HG03139 (cell line): ENCODE measurements around the gene BARHL2.

Experiments used
- ATAC-seq: cut with Tn5 transposase; IDR thresholded peaks from one replicate; pipeline ENCODE4 v1.9.1; 2021; ENCODE audit not compliant: unreplicated experiment

The BARHL2 gene

DNA sequence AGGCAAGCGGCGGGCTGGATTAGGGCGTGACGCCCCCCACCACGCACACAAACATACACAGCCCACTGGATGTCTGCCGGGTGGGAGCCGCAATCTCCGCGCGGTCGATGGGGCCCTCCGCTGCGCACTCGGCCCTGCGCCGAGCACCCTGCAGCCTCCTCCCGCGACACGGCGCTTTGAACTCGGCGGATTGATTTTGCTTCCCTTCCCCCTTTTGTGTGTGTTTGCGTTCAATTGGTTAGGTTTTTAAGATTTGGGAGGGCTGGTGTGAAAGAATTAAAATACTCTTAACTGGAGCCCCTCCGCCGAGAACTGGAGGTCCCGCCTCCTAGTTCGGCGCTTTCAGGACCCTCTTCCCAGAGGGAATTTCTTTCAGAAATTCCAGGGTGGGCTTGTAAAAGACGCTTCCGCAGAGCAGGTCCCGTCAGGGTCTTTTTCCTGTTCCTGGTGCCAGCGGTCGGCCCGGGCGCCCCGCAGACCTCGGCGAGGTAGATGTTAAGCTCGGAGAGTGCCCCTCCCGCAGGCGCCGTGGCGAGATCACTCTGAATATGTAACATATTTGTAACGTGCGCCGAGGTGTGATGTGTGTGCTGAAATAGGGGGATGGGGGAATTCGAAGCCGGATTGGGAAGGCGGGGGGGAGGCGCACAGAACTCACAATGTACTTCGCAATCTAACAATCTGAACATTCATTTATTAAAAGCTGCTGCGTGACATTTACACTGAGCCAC lies 8.0 kb upstream of the BARHL2 start:
- ATAC-seq, result no peak

DNA sequence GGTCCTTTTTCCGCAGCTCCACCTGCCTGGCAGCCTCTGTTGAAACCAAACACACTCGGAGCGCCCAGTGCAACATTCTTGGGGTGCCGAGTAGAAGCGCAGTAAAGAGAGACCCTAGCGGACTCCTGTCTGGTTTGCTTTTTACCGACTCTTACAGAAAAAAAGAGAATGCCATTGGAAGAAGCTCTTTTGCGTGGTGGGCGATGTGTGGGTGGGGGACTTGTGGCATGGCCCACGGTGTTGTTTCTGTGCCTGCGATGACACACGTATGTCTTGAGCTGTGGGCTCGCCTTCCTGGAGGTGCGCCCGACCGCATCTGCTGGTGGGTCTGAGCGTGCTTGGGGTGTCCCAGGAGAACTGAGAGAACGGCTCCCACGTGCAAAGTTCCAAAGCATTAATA lies 7.3 kb upstream of the BARHL2 start:
- no peak for ATAC-seq

DNA sequence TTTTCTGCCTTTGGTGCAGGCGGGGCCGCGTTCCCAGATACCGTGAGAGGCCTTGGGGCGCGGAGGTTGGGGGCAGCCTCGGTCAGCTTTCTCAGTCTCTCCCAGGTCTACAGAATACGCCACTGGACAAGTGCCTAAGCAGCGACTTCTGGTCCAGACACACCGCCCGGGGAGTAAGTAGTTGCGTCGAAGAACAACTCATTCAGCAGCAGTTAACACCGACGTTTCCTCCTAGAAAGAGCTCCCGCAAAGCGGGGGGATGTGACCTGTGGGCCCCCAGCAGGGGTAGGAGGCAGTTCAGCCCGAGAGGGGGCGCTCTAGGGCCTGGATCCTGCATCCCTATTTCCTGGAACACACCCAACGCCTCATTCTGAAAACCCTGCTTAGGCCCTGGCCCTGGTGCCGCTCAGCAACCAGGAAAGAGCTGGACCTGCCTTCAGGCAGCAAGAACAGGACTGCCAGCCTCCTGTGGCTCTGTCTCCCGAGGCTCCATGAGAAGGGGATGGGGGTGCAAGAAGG lies 6.5 kb upstream of the BARHL2 start:
- ATAC-seq, result no peak

DNA sequence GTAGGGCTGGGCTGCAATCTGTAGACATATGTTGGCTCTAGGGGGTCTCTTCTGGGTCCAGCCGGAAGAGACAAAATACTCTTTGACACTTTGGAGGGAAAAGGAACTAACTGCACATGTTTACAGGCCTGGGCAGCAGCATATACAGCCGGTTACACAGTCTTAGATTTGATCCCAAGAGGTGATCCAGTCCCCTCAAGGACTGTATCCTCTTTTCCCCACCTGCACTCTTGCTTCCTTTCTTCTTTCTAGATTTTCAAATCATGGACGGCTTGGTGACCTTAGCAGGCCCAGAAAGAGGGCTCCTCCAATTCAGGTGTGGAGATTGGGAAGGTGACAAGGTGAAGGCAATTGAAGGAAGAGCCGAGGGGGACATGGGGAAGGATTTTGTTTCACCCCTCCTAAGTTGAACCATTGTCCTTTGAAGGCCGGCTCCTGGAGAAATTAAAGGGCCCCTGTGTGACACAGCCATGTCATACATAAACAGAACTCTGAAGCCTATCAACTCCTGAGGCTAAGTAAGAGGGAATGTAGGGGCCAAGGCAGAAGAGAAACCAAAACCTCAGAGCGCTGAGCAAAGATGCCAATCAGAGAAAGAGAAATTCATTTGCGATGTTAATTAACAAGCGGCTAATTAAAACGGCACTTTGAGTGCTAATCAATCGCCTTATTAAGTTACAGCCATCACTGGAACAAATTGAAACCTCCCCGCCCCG lies 5.9 kb upstream of the BARHL2 start:
- no peak for ATAC-seq

DNA sequence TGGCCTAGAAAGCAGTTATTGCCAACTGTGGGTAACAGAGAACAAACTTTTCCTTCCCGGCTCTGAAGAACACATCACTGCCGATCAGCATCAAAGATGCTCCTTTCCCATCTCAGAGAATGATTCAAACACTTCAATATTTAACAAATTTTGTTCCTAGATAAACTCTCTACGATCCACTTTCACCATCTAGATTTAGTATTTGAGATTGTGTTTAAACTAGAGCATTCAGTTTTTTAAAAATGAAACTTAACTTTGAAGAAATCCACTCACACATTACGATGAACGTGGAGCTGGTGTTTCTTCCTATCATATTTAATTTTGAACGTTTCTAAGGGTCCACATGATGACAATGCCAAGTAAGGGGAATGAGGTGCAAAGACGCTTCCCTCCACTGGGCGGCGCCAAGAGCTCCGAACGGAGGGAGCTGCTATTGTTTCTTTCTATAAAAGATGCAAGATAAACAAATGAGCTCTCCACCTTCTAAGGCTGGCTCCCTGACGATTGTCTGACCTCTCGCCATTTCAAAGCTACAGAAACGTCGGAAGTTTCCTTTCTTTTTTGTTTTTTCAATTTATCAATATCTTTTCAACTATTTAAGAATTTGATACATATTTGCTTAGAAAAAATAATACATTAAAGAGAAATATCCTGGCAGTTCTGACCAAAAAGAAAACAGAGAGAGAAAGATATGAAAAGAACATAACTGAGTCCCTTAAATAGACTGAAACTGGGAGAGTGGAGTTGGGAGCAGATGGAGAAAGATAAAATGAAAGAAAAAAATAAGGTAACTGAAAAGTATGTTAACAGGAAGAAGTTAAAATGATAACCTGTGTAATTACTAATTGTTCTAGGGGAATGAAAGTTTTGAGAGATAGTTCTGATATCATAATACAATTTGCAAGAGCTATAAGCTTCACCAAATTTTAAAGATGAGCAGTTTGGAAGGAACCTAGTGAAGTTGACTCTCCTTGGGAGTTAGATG lies 4.4 kb upstream of the BARHL2 start:
- ATAC-seq, result no peak

DNA sequence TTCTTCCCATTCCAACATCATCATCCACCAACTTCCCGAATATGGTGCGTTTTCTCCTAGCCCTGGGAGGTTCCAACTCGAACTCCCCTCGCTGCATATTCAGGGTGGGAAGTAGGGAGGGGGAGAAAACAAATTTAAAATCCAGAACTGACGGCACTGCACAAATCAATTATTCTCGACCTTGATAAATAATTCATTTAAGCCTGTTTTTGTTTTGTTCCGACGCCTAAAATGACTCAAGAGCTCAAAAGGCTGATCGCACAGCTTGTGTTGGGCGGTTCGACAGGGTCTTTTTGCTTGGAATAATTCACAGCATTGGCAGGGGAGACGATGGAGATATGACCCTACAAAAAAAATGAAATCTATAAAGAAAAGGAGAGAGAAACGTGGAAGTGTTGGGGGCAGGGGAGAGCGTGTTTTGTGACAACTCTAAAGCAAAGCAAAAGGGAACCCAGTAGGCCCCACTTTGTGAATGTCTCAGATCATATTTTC lies 3.1 kb upstream of the BARHL2 start:
- ATAC-seq, result no peak

DNA sequence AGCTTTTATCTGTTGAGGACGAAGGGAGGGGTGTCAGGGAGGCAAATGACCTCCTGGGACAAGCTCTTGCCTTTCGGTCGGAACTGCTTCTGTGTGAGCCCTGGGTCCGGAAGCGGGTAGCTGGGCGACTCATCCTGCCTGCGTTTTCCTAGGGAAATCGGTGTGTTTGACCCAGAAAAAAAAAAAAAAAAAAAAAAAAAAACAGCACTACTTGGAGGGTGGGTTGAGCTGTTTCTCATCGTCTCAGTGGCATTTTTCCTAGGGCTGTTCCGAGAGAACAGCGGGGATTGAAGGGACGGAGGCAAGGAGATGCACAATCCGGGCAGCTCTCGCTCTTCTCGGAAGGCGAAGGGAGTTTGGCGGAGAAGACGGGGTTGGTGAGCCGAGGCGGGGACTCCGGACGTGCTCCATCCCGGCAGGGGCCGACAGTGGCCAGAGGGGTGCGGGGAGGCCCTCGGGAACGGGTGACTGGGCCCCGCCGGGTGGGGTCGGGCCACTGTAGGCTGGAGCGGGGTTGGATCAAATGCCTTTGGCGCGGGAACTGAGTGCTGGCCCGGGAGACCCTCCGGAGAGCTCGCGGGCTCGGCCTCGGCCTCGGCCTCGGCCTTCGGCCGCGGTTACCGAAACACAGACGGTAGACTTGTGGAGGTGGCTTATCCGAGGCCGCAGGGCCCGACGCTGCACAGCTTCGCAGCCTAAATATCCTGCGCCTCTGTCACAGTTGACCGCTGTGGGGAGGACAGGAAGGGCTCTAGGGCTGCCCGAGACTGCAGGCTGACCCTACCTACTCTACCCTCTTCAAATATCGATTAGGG lies 2.4 kb upstream of the BARHL2 start:
- ATAC-seq, result no peak

- no peak for ATAC-seq
Observed at GRCh38 chr1:90718411-90719329, 1.6 kb upstream of the BARHL2 start.

DNA sequence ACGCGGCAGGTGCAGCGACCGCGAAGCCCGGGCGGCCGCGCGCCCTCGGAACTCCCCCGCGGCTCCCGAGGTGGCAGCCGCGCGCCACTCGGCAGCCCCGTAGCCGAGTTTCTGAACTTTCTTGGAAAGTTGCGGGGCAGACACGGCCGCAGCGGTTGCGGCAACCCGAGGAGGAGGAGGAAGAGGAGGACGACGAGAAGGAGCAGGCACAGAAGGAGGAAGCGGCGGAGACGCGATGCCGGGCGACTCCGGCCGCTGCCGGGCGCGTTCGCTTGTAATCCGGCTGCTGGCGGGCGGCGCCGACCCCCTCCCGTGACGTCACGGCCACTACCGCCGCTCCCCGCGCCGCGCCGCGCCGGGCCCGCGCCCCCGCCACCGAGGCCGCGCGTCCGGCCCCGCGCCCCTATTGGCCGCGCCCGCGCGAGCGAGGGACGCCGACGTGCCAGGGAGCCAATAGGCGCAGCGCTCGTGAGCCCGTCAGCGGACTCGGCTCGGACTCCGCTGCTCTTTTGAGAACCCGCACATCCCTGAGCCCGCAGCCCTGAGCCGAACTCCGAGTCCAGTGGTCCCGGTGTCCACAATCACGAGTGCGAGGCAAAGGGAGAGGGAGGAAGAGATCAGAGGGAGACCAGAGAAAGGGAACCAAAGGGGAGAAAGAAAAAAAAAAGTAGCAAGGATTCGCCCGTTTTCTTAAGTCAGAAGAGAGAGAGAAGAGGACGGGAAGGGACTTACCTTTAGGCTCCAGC lies 736 bp upstream of the BARHL2 start:
- no peak for ATAC-seq

DNA sequence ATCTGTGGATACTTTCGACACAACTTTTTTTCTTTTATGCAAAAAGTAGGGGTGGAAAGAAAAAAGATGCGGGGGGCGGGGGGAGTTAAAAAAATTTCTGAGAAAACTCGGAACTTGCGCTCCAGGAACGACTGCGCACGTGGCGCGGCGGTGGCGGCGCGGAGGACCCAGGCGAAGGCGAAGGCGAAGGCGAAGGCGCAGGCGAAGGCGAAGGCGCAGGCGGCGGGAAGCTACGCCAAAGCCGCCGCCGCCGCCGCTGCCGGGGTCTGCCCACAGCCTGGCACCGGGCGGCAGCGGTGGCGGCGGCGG lies 208 bp upstream of the BARHL2 start:
- ATAC-seq, result no peak

GRCh38 chr1:90716243-90716551 lies 905 bp downstream of the BARHL2 start:
- ATAC-seq, result no peak

GRCh38 chr1:90715309-90715708 lies 1.8 kb downstream of the BARHL2 start:
- ATAC-seq, result no peak

GRCh38 chr1:90714521-90714951 lies 2.6 kb downstream of the BARHL2 start:
- no peak for ATAC-seq

GRCh38 chr1:90713741-90714509 lies 3.2 kb downstream of the BARHL2 start:
- no peak for ATAC-seq

GRCh38 chr1:90712915-90713730 lies 4.0 kb downstream of the BARHL2 start:
- no peak for ATAC-seq

DNA sequence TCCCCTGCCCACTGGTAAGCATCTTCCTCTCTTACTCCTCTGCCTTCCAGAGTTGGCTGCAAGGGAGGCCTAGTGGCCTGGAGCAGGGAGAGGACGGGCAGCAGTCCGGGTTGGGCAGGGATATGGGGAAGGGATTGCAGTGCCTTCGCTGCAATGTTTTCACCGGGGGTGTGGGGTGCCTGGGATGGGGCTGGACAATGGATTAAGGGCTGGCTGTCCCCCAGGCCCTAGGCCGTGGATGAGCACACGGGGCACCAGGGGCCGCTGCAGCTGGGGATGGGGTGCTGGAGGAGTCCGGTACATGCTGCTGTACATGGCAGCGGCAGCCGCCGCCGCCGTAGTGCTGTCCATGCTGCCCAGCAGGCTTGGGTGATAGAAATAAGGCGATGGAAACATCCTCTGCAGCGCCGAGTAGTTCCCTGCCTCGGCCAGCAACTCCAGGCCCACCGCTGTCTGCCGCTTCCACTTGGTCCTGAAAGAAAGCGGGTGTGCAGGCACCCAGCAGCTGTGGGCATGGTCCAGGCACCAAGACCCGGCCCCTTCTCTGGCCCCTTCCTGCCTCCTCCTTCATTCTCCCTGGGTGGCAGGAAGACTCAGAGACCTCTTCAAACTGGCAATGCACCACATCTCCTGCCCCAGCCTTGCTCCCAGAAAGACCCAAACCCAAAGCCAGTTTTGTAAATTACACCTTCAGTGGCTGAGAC lies 4.8 kb downstream of the BARHL2 start:
- no peak for ATAC-seq

DNA sequence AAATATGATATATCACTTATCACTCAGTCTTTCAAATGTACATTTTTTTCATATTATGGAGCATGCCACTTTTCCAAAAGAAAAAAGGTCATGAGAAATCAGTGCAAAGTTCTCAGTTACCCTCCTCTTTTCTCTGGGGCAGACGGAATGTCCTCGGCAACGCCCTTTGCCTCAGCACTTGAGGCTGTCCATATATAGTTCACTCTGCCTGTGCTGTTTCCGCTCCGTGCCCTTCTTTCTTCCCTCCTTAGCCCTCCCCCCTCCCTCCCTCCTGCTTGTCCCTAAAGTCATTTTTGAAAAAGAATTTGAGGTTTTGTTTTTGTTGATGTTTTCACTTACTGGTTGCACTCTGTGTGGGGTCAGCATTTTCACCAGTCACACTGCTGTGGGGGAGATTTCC lies 5.4 kb downstream of the BARHL2 start:
- ATAC-seq, result no peak
